Measurements from ENCODE around the gene CAMTA1. TPM values are rescaled to one million over a fixed set of nuclear protein-coding genes. Genes with fewer than 3 reads are reported as not detected.

The CAMTA1 gene
- total and polyA plus RNA-seq, 8 donors: 42.8 to 213 (median 118) TPM

- H3K4me3 ChIP-seq: no peak overlapping the region
- 54 to 60% (median 57%) methylated on average over 13 of the region's 13 CpGs for WGBS, 5 donors
- peaks cover 0 to 15% (median 4%) of the 10 kb centered on the region in 3 donors for H3K27me3 ChIP-seq
- H3K27ac ChIP-seq: no peak overlapping the region
- intact Hi-C loops (cut with DNase I; ENCODE audit: low total_unique reads): no loop called here
- H3K36me3 ChIP-seq: no peaks in the 10 kb centered on the region
- no peak for DNase-seq
- TF ChIP-seq CTCF (IDR thresholded peaks at IDR 0.05) (no peak), POLR2AphosphoS5 (IDR thresholded peaks at IDR 0.05) (no peak)
- H3K4me1 ChIP-seq: no peaks in the 10 kb centered on the region
- H3K9me3 ChIP-seq: peaks cover 0 to 6% (median 0%) of the 10 kb centered on the region in 4 donors
These were observed 204.2 kb downstream of the CAMTA1 start for GRCh38 chr1:6989212-6990159.

GRCh38 chr1:6991266-6991665 is 206.0 kb downstream of the CAMTA1 start:
- Histone ChIP-seq H3K9me3 (peaks cover 0 to 6% (median 0%) of the 10 kb centered on the region in 4 donors), H3K27ac (no peak overlapping the region), H3K36me3 (no peaks in the 10 kb centered on the region), H3K27me3 (peaks cover 0 to 15% (median 4%) of the 10 kb centered on the region in 3 donors), H3K4me3 (no peak overlapping the region), H3K4me1 (no peaks in the 10 kb centered on the region)
- TF ChIP-seq CTCF (IDR thresholded peaks at IDR 0.05) (no peak), POLR2A (IDR thresholded peaks at IDR 0.05) (no peak), EP300 (IDR thresholded peaks at IDR 0.05) (no peak), POLR2AphosphoS5 (IDR thresholded peaks at IDR 0.05) (no peak)
- intact Hi-C loops (cut with DNase I; ENCODE audit: low total_unique reads): no loop called here
- WGBS, 5 donors: 62 to 79% (median 72%) methylated on average over 1 of the region's 1 CpG
- DNase-seq: no peak

GRCh38 chr1:6995789-6996188 is 210.5 kb downstream of the CAMTA1 start:
- no peak for DNase-seq
- H3K27ac ChIP-seq: no peak overlapping the region
- no peaks in the 10 kb centered on the region for H3K9me3 ChIP-seq
- 84 to 89% (median 86%) methylated on average over 5 of the region's 5 CpGs for WGBS, 5 donors
- no peaks in the 10 kb centered on the region for H3K36me3 ChIP-seq
- H3K27me3 ChIP-seq: peaks cover 0 to 12% (median 0%) of the 10 kb centered on the region in 3 donors
- no peak overlapping the region for H3K4me3 ChIP-seq
- no peaks in the 10 kb centered on the region for H3K4me1 ChIP-seq
- TF ChIP-seq POLR2AphosphoS5 (IDR thresholded peaks at IDR 0.05) (no peak), POLR2A (IDR thresholded peaks at IDR 0.05) (no peak), EP300 (IDR thresholded peaks at IDR 0.05) (no peak)
- intact Hi-C loops (cut with DNase I; ENCODE audit: low total_unique reads): no loop called here

- no peak for DNase-seq
- H3K36me3 ChIP-seq: no peaks in the 10 kb centered on the region
- H3K9me3 ChIP-seq: no peaks in the 10 kb centered on the region
- peaks cover 0 to 13% (median 0%) of the 10 kb centered on the region in 3 donors for H3K27me3 ChIP-seq
- H3K4me1 ChIP-seq: no peaks in the 10 kb centered on the region
- intact Hi-C loops (cut with DNase I; ENCODE audit: low total_unique reads): no loop called here
- H3K27ac ChIP-seq: no peak overlapping the region
- no peak overlapping the region for H3K4me3 ChIP-seq
- TF ChIP-seq EP300 (IDR thresholded peaks at IDR 0.05) (no peak), POLR2AphosphoS5 (IDR thresholded peaks at IDR 0.05) (no peak), POLR2A (IDR thresholded peaks at IDR 0.05) (no peak), CTCF (IDR thresholded peaks at IDR 0.05) (no peak)
These were observed 211.1 kb downstream of the CAMTA1 start for GRCh38 chr1:6996371-6996770.

- no peaks in the 10 kb centered on the region for H3K36me3 ChIP-seq
- DNase-seq: no peak
- H3K27me3 ChIP-seq: peaks cover 0 to 17% (median 0%) of the 10 kb centered on the region in 3 donors
- H3K27ac ChIP-seq: no peak overlapping the region
- WGBS, 5 donors: 79 to 84% (median 80%) methylated on average over 10 of the region's 10 CpGs
- H3K4me3 ChIP-seq: no peak overlapping the region
- H3K9me3 ChIP-seq: no peaks in the 10 kb centered on the region
- intact Hi-C loops (cut with DNase I; ENCODE audit: low total_unique reads): no loop called here
- TF ChIP-seq CTCF (IDR thresholded peaks at IDR 0.05) (no peak), POLR2AphosphoS5 (IDR thresholded peaks at IDR 0.05) (no peak), POLR2A (IDR thresholded peaks at IDR 0.05) (no peak), EP300 (IDR thresholded peaks at IDR 0.05) (no peak)
- H3K4me1 ChIP-seq: no peaks in the 10 kb centered on the region
These were observed 211.6 kb downstream of the CAMTA1 start for GRCh38 chr1:6996866-6997265.

All from stomach (tissue), 9 donors.